ENCODE measurements around the gene ADD2.

GRCh38 chr2:70679259-70679658 lies 88.7 kb downstream of the ADD2 start:
- TF ChIP-seq CTCF (IDR thresholded peaks at IDR 0.05; ENCODE audit: low read depth, low read length) (no peak), MAX (IDR thresholded peaks at IDR 0.05; ENCODE audit: low read depth, low read length) (no peak), POLR2A (IDR thresholded peaks at IDR 0.05; ENCODE audit: extremely low read depth, insufficient read length) (no peak), MYC (IDR thresholded peaks at IDR 0.05; ENCODE audit: low read depth, low read length) (no peak)

Measured in NB4 (cell line).